Vagina (tissue), 2 donors: Measurements from ENCODE around the gene SLF1. TPM values are rescaled to one million over a fixed set of nuclear protein-coding genes. Genes with fewer than 3 reads are reported as not detected.

Experiments
- DNase-seq, 2 donors: peaks; one replicate each; pipeline ENCODE4 v3.0.0-alpha.2; 2017; ENCODE audit errors: extremely low spot score in 2 of 2
- H3K27ac ChIP-seq: fragments of 200-600 bp; sonication (generic); one replicate; pipeline ENCODE4 v1.5.1; 2019
- H3K27me3 ChIP-seq: fragments of 200-600 bp; sonication (generic); one replicate; pipeline ENCODE4 v1.5.1; 2019
- H3K36me3 ChIP-seq, 2 donors: fragments of 200-600 bp; sonication (generic); one replicate each; pipeline ENCODE4 v1.5.1; 2017 to 2019
- H3K4me1 ChIP-seq: fragments of 200-600 bp; sonication (generic); one replicate; pipeline ENCODE4 v1.5.1; 2019
- H3K4me3 ChIP-seq, 2 donors: fragments of 200-600 bp; sonication (generic); 1 replicate in 1 of 2; 2 replicates in 1 of 2; pipeline ENCODE4 v1.5.1; 2016 to 2019
- H3K9me3 ChIP-seq: fragments of 200-600 bp; sonication (generic); one replicate; pipeline ENCODE4 v1.5.1; 2019
- CTCF ChIP-seq, 3 experiments: fragments of 450-650 bp in 2 of 3; fragments of 200-600 bp in 1 of 3; sonication (generic) in 1 of 3; IDR thresholded peaks; one replicate each; pipeline ENCODE4 v1.5.1; 2017 to 2019; ENCODE audit warnings: antibody characterized with exemption in 3 of 3, mild to moderate bottlenecking in 2 of 3, moderate library complexity in 2 of 3
- POLR2A ChIP-seq, 2 donors: fragments of 450-650 bp; IDR thresholded peaks; one replicate each; pipeline ENCODE4 v1.6.1; 2017; ENCODE audit warnings: antibody characterized with exemption in 2 of 2, mild to moderate bottlenecking in 2 of 2, moderate library complexity in 2 of 2
- POLR2AphosphoS5 ChIP-seq, 2 donors: sonication (generic); formaldehyde crosslinking; IDR thresholded peaks; one replicate each; pipeline ENCODE4 v1.9.0; 2017; ENCODE audit warnings: antibody characterized with exemption in 2 of 2, mild to moderate bottlenecking in 2 of 2, low read depth in 1 of 2; ENCODE audit not compliant: insufficient read depth in 1 of 2
- intact Hi-C: fragments of 100-400 bp; cut with DNase I; formaldehyde crosslinking; loops from one replicate; pipeline ENCODE4 v1.15.1; 2023
- total RNA-seq: library from RNA; depleted of rRNA; stranded (reverse); fragments of >200 nt; gene quantifications from one replicate; pipeline ENCODE4 v1.2.3, GENCODE V29; 2016

The SLF1 gene
- total RNA-seq, 1 donor from 2014 or later: 19.9 TPM

DNA sequence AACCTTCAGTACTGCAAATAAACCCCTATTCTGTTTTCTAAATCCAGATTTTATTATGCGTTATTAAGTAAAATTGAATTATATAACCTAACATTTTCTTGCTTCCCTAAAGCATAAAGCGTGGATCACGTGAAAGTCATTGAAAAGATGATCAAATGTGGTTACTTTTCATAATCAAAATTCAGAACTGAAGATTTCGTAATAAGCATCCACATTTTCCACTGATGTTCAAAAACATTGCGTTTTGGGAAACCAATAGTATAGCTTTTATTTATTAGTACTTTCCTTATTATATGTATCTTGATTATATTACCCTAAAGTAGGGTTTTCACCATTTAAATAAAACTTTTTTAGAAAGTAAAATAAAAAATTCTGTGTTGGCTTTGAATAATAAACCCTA, 1.8 kb downstream of the SLF1 start:
- Histone ChIP-seq H3K27me3 (no peaks in the 10 kb centered on the region), H3K36me3 (no peaks in the 10 kb centered on the region), H3K4me3 (no peak overlapping the region), H3K9me3 (no peaks in the 10 kb centered on the region), H3K27ac (no peak overlapping the region), H3K4me1 (peaks cover 28% of the 10 kb centered on the region)
- DNase-seq: no peak
- intact Hi-C loops: no loop called here
- TF ChIP-seq POLR2AphosphoS5 (IDR thresholded peaks at IDR 0.05; ENCODE audit: insufficient read depth in 1 of 2, low read depth in 1 of 2) (no peak), POLR2A (IDR thresholded peaks at IDR 0.05) (no peak), CTCF (IDR thresholded peaks at IDR 0.05) (no peak)

- H3K4me1 ChIP-seq: peaks cover 20% of the 10 kb centered on the region
- intact Hi-C loops: no loop called here
- no peaks in the 10 kb centered on the region for H3K36me3 ChIP-seq
- no peak for DNase-seq
- no peak overlapping the region for H3K4me3 ChIP-seq
- no peaks in the 10 kb centered on the region for H3K9me3 ChIP-seq
- no peaks in the 10 kb centered on the region for H3K27me3 ChIP-seq
- TF ChIP-seq POLR2A (IDR thresholded peaks at IDR 0.05) (no peak), POLR2AphosphoS5 (IDR thresholded peaks at IDR 0.05; ENCODE audit: insufficient read depth in 1 of 2, low read depth in 1 of 2) (no peak), CTCF (IDR thresholded peaks at IDR 0.05) (no peak)
- H3K27ac ChIP-seq: no peak overlapping the region
Observed at GRCh38 chr5:94621763-94622162, 3.3 kb downstream of the SLF1 start.

DNA sequence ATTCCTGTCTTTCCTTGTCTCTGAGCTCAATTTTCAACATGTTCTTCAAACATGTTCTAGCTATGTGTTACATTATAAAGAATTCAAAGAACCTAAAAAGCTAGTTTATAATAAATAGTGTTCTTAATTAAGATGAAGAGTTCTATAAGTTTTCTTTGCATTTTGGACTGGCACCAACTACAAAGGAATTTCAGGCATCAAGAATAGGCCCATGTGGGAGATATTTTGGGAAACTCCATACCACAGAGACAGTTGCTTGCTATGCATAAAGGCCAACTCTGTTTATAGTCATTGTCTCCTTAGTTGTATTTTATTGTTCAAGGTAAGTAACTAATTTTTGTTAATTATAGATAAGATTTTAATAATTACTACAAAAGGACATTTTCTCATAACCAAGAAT, 4.5 kb downstream of the SLF1 start:
- Histone ChIP-seq H3K4me1 (peaks cover 12% of the 10 kb centered on the region), H3K27ac (no peak overlapping the region), H3K36me3 (no peaks in the 10 kb centered on the region), H3K4me3 (no peak overlapping the region), H3K9me3 (no peaks in the 10 kb centered on the region), H3K27me3 (no peaks in the 10 kb centered on the region)
- no peak for DNase-seq
- TF ChIP-seq CTCF (IDR thresholded peaks at IDR 0.05) (no peak), POLR2A (IDR thresholded peaks at IDR 0.05) (no peak), POLR2AphosphoS5 (IDR thresholded peaks at IDR 0.05; ENCODE audit: insufficient read depth in 1 of 2, low read depth in 1 of 2) (no peak)
- intact Hi-C loops: no loop called here

- Histone ChIP-seq H3K4me3 (no peak overlapping the region), H3K27ac (no peak overlapping the region), H3K27me3 (no peaks in the 10 kb centered on the region), H3K4me1 (peaks cover 12% of the 10 kb centered on the region), H3K9me3 (no peaks in the 10 kb centered on the region), H3K36me3 (no peaks in the 10 kb centered on the region)
- DNase-seq: no peak
- TF ChIP-seq POLR2A (IDR thresholded peaks at IDR 0.05): no peak
- no peak for TF ChIP-seq POLR2AphosphoS5 (IDR thresholded peaks at IDR 0.05; ENCODE audit: insufficient read depth in 1 of 2, low read depth in 1 of 2)
- TF ChIP-seq CTCF (IDR thresholded peaks at IDR 0.05): no peak
- intact Hi-C loops: no loop called here
Observed at GRCh38 chr5:94623877-94624276, 5.4 kb downstream of the SLF1 start.

- Histone ChIP-seq H3K9me3 (no peaks in the 10 kb centered on the region), H3K27ac (no peak overlapping the region), H3K4me3 (no peak overlapping the region), H3K27me3 (no peaks in the 10 kb centered on the region), H3K4me1 (no peaks in the 10 kb centered on the region), H3K36me3 (peaks cover 0 to 7% of the 10 kb centered on the region in 2 donors)
- intact Hi-C loops: no loop called here
- DNase-seq: no peak
- TF ChIP-seq POLR2AphosphoS5 (IDR thresholded peaks at IDR 0.05; ENCODE audit: insufficient read depth in 1 of 2, low read depth in 1 of 2) (no peak), CTCF (IDR thresholded peaks at IDR 0.05) (no peak), POLR2A (IDR thresholded peaks at IDR 0.05) (no peak)
Observed at GRCh38 chr5:94627191-94627590, 8.7 kb downstream of the SLF1 start.
